Psoas muscle (tissue), 8 donors: Measurements from ENCODE around the gene SPTB. TPM values are rescaled to one million over a fixed set of nuclear protein-coding genes. Genes with fewer than 3 reads are reported as not detected.

Experiments
- ATAC-seq, 4 donors: fragments of 200-7000 bp; cut with Tn5 transposase; one replicate each; pipeline ENCODE4 v1.9.1; 2020; ENCODE audit warnings: moderate library complexity in 3 of 4, mild to moderate bottlenecking in 2 of 4
- DNase-seq, 2 donors: peaks; one replicate each; pipeline ENCODE4 v3.0.0-alpha.2; 2020
- H3K27ac ChIP-seq: fragments of 200-600 bp; one replicate; pipeline ENCODE4 v1.8.0; 2022
- H3K27me3 ChIP-seq, 3 donors: fragments of 200-600 bp in 1 of 3; one replicate each; pipeline versions ENCODE4 v1.6.1 to v1.8.0; 2013 to 2022; ENCODE audit warnings: low read length in 2 of 3, mild to moderate bottlenecking in 2 of 3, moderate library complexity in 1 of 3; ENCODE audit not compliant: insufficient read depth in 3 of 3
- H3K36me3 ChIP-seq, 2 donors: fragments of 200-600 bp in 1 of 2; one replicate each; pipeline versions ENCODE4 v1.6.1 to v1.8.0; 2013 to 2022; ENCODE audit warnings: low read depth in 1 of 2, mild to moderate bottlenecking in 1 of 2, moderate library complexity in 1 of 2; ENCODE audit not compliant: insufficient read depth in 1 of 2
- H3K4me1 ChIP-seq: fragments of 200-600 bp; one replicate; pipeline ENCODE4 v1.8.0; 2022
- H3K4me3 ChIP-seq: fragments of 200-600 bp; one replicate; pipeline ENCODE4 v1.8.0; 2022; ENCODE audit warnings: mild to moderate bottlenecking
- H3K9me3 ChIP-seq: fragments of 200-600 bp; one replicate; pipeline ENCODE4 v1.8.0; 2022
- WGBS, 3 donors: extraction: QIAGEN DNeasy Blood & Tissue Kit; methylation state at CpG; one replicate each; pipeline versions ENCODE4 v1.1.6 to v1.1.7; 2013; 5-methylcytosine and 5-hydroxymethylcytosine counted together
- intact Hi-C, 2 donors: fragments of 100-400 bp; cut with DNase I; formaldehyde crosslinking; loops; one replicate each; pipeline versions ENCODE4 v1.11.0 to v1.14.2; 2022
- polyA plus RNA-seq, 3 donors: library from polyadenylated mRNA; stranded (reverse); fragments of 200-250 nt; gene quantifications; one replicate each; pipeline ENCODE4 v1.2.3, GENCODE V29; 2013
- total RNA-seq, 4 donors: library from RNA; stranded (reverse); fragmentation: NEBNext Ultra II Directional in 2 of 4; extraction: Animal tissue kit (Norgen Biotek cat#: 25700) in 2 of 4; gene quantifications; one replicate each; pipeline versions ENCODE4 v1.2.1 to v1.2.4, GENCODE V29; 2021 to 2023
- TF ChIP-seq, protein P1 (sequence below): fragments of 200-600 bp; IDR thresholded peaks from one replicate; pipeline ENCODE4 v1.8.0; 2022; ENCODE audit warnings: antibody characterized with exemption
- donor health status: healthy with polysubstance abuse.
- donor health status: DM: no; HTN: no; CAD: no; lungs with moderate emphysema.
- donor health status: Bipolar disorder and iron deficiency.
- donor health status: healthy.
- donor health status: DM: yes; HTN: yes; CAD: no.
- donor health status: DM: no; HTN: no; CAD: no.
- donor health status: DM: no; HTN: no; CAD: no.
- donor health status: DM: yes; HTN: yes; CAD: no.

The SPTB gene
- total and polyA plus RNA-seq, 7 donors: 43.4 to 540 (median 374) TPM

DNA sequence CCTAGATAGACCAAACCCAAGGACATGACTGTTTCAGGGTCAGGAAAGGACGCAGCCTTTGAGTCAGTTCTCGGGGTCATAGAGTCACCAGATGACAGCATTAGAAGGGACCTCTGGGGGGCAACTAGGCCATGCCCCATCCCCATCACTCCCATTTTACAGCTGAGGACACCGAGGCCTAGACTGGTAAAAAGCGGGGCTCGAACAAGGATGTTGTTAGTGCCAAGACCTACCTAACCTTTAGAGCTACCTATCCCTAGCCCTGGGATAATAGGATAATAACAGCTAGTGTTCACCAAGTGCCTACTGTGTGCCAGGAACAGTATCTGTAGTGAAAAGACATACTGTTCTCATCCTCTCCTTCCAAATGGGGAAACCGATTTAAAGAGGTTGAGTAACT, 126.8 kb downstream of the SPTB start:
- intact Hi-C loops: no loop called here
- TF ChIP-seq, protein P1, sequence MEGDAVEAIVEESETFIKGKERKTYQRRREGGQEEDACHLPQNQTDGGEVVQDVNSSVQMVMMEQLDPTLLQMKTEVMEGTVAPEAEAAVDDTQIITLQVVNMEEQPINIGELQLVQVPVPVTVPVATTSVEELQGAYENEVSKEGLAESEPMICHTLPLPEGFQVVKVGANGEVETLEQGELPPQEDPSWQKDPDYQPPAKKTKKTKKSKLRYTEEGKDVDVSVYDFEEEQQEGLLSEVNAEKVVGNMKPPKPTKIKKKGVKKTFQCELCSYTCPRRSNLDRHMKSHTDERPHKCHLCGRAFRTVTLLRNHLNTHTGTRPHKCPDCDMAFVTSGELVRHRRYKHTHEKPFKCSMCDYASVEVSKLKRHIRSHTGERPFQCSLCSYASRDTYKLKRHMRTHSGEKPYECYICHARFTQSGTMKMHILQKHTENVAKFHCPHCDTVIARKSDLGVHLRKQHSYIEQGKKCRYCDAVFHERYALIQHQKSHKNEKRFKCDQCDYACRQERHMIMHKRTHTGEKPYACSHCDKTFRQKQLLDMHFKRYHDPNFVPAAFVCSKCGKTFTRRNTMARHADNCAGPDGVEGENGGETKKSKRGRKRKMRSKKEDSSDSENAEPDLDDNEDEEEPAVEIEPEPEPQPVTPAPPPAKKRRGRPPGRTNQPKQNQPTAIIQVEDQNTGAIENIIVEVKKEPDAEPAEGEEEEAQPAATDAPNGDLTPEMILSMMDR: no peak

DNA sequence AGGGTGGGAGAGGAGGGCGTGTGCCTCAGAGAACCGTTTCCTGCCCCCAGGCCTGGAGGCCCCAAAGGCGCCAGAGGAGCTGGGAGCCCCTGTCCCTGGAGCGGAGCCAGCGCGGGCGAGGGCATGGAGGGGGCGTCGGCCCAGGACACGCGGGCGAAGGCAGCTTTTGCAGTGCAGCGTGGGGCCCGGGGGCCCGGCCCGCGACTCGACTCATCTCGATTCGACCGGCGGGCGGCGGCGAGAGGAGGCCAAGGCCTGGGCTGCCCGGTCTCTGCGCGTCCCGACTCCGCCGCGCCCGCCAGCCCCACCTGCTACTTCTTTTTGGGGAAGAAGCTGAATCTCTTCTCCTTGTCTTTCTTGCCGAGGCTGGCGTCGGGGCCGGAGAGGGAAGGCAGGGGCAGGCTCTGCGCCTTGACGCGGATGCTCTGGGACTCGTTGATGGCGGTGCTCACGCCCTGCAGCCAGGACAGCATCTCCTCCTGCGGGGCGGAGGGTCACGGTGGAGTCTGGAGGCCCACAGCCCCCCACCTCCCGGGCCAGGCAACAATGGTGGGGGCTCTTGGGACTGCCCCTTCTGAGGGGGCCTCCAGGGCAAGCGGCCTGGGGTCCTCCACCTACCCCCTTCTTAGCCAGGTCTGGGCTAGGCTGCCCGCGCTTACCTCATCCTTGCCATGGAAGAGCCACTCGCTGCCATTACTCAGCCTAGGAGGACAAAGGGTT, 130.6 kb downstream of the SPTB start:
- H3K27ac ChIP-seq: no peak overlapping the region
- no peak for ATAC-seq
- 93 to 95% (median 94%) methylated on average over 41 to 51 of the region's 51 CpGs for WGBS, 3 donors

More for the DNA sequence above, 126.8 kb downstream of the SPTB start:
- DNase-seq (no peak), ATAC-seq (no peak)
- 93 to 97% (median 95%) methylated on average over 6 of the region's 6 CpGs for WGBS, 3 donors
- Histone ChIP-seq H3K4me3 (no peak overlapping the region), H3K27ac (no peak overlapping the region), H3K4me1 (peaks cover 22% of the 10 kb centered on the region), H3K27me3 (no peaks in the 10 kb centered on the region), H3K9me3 (no peaks in the 10 kb centered on the region), H3K36me3 (peaks cover 0 to 65% of the 10 kb centered on the region in 2 donors)

DNA sequence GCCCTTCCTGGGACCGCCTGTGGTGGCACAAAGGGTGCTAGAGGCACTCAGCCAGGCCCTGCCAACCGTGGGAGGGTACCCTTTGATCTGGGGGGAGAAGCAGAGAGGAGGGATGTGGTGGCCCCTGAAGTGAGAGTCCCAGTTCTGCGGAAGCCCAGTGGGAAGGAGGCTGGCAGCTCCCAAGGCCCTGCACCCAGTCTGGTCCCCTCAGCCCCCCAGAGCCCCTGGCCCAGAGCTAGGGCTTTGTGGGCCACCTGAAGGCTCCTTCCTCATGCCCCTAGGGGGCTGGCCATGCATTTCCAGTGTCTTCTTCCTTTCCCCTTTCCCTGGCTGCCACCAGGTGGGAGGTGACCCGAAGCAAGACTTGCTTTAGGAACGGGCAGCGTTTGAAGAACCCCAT, 131.2 kb downstream of the SPTB start:
- 86 to 90% (median 88%) methylated on average over 6 of the region's 6 CpGs for WGBS, 3 donors
- TF ChIP-seq, protein P1: no peak
- DNase-seq (no peak), ATAC-seq (no peak)
- Histone ChIP-seq H3K27ac (no peak overlapping the region), H3K36me3 (peaks cover 0 to 53% of the 10 kb centered on the region in 2 donors), H3K9me3 (no peaks in the 10 kb centered on the region), H3K27me3 (no peaks in the 10 kb centered on the region), H3K4me3 (no peak overlapping the region), H3K4me1 (peaks cover 20% of the 10 kb centered on the region)
- intact Hi-C loops: loop anchor here in 1 of 2 donors (5.0 kb wide), 1 partner anchor 76 kb away; no protein-coding TSS in a partner anchor

More for the DNA sequence above, 130.6 kb downstream of the SPTB start:
- peaks cover 0 to 60% of the 10 kb centered on the region in 2 donors for H3K36me3 ChIP-seq
- no peaks in the 10 kb centered on the region for H3K27me3 ChIP-seq
- H3K4me1 ChIP-seq: peaks cover 20% of the 10 kb centered on the region
- TF ChIP-seq, protein P1: no peak
- no peak overlapping the region for H3K4me3 ChIP-seq
- no peaks in the 10 kb centered on the region for H3K9me3 ChIP-seq
- no peak for DNase-seq
- intact Hi-C loops: loop anchor here in 1 of 2 donors (5.0 kb wide), 1 partner anchor 77 kb away; no protein-coding TSS in a partner anchor

DNA sequence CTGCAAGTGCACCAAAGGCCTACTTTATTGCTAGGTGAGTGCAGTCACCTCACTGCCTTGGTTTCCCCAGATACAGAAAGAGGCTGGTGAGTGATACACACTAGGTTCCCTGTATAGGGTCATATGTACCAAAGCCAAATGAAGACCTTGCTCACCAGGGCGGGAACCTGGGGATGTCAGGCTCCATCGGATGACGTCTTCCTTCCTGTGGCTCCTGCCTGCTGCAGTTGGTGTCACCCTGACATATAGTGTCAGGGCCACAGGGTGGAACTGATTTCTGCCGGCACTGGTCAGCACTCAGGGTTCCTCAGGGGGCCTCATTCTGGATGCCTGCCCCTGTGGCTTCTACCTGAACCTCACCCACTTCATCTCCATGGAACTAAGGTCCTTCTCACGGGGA, 132.4 kb downstream of the SPTB start:
- Histone ChIP-seq H3K36me3 (peaks cover 0 to 53% of the 10 kb centered on the region in 2 donors), H3K9me3 (no peaks in the 10 kb centered on the region), H3K4me1 (peaks cover 20% of the 10 kb centered on the region), H3K27ac (peak overlapping the region; percentile 43), H3K4me3 (no peak overlapping the region), H3K27me3 (no peaks in the 10 kb centered on the region)
- TF ChIP-seq, protein P1: no peak
- 83 to 87% (median 87%) methylated on average over 5 of the region's 5 CpGs for WGBS, 3 donors
- intact Hi-C loops: loop anchor here in 1 of 2 donors (5.0 kb wide), 1 partner anchor 75 kb away; no protein-coding TSS in a partner anchor
- ATAC-seq (no peak), DNase-seq (no peak)
